B cell (primary cell): ENCODE results near the gene KNTC1. TPM values are rescaled to one million over a fixed set of nuclear protein-coding genes. Genes with fewer than 3 reads are reported as not detected.

Experiments used
- ATAC-seq: fragments of 200-7000 bp; cut with Tn5 transposase; one replicate; pipeline ENCODE4 v1.10.0; 2021; ENCODE audit warnings: low read depth, mild to moderate bottlenecking, moderate number of reproducible peaks, moderate library complexity
- CTCF ChIA-PET: fragments of 350-600 bp; sonication (Branson Sonifier 250); formaldehyde crosslinking; loops from one replicate; lab custom pipeline; 2021; ENCODE audit warnings: antibody characterized with exemption, inconsistent platforms; lab: Charles Lee
- POLR2A ChIA-PET: fragments of 350-600 bp; sonication (Branson Sonifier 250); formaldehyde crosslinking; loops from one replicate; lab custom pipeline; 2021; ENCODE audit warnings: antibody characterized with exemption; lab: Charles Lee
- DNase-seq: peaks from one replicate; pipeline ENCODE4 v3.0.0; 2013
- H2AFZ ChIP-seq: 2 replicates; pipeline ENCODE4 v1.6.1; 2012; ENCODE audit warnings: mild to moderate bottlenecking, low read depth, low read length; ENCODE audit not compliant: insufficient read depth, poor library complexity, severe bottlenecking
- H3K27ac ChIP-seq, 2 donors: 1 replicate in 1 of 2; 2 replicates in 1 of 2; pipeline ENCODE4 v1.5.1; 2012 to 2013; ENCODE audit warnings: low read length in 2 of 2, mild to moderate bottlenecking in 2 of 2, moderate library complexity in 1 of 2
- H3K27me3 ChIP-seq, 4 experiments: fragments of 200-600 bp in 1 of 4; sonication (generic) in 1 of 4; replicated peaks in 1 of 4; 1 replicate in 2 of 4; 2 replicates in 2 of 4; pipeline versions ENCODE4 v1.6.1 to v1.7.0; 2013 to 2016; ENCODE audit warnings: low read length in 3 of 4, mild to moderate bottlenecking in 2 of 4, mixed read lengths in 1 of 4, moderate library complexity in 1 of 4; ENCODE audit not compliant: insufficient read depth in 4 of 4, control insufficient read depth in 3 of 4; ENCODE audit errors: control extremely low read depth in 1 of 4
- H3K36me3 ChIP-seq, 2 experiments: replicated peaks in 1 of 2; 1 replicate in 1 of 2; 2 replicates in 1 of 2; pipeline versions ENCODE4 v1.6.1 to v1.7.1; 2013; ENCODE audit warnings: low read length in 1 of 2; ENCODE audit not compliant: insufficient read depth in 2 of 2, control insufficient read depth in 1 of 2; ENCODE audit errors: control extremely low read depth in 1 of 2, extremely low read depth in 1 of 2
- H3K4me1 ChIP-seq, 2 donors: fragments of 200-600 bp in 1 of 2; sonication (generic) in 1 of 2; 1 replicate in 1 of 2; 2 replicates in 1 of 2; pipeline versions ENCODE4 v1.5.1 to v1.6.1; 2013 to 2017; ENCODE audit warnings: low read length in 2 of 2; ENCODE audit not compliant: control insufficient read depth in 2 of 2, insufficient read depth in 2 of 2
- H3K4me2 ChIP-seq: replicated peaks from 2 replicates; pipeline ENCODE3; 2012; ENCODE audit warnings: mild to moderate bottlenecking, low read depth, low read length; ENCODE audit not compliant: poor library complexity, severe bottlenecking
- H3K4me3 ChIP-seq, 5 experiments: fragments of 200-600 bp in 1 of 5; sonication (generic) in 1 of 5; 1 replicate in 3 of 5; 2 replicates in 2 of 5; pipeline versions ENCODE4 v1.5.1 to v1.7.0; 2011 to 2016; ENCODE audit warnings: low read length in 4 of 5, mild to moderate bottlenecking in 4 of 5, low read depth in 2 of 5, control low read depth in 1 of 5, moderate library complexity in 1 of 5; ENCODE audit not compliant: insufficient read depth in 1 of 5; ENCODE audit errors: control extremely low read depth in 1 of 5, extremely low read depth in 1 of 5
- H3K79me2 ChIP-seq: fragments of 200-600 bp; sonication (generic); one replicate; pipeline ENCODE4 v1.6.0; 2016; ENCODE audit warnings: low read length; ENCODE audit not compliant: control insufficient read depth, insufficient read depth
- H3K9ac ChIP-seq: fragments of 200-600 bp; sonication (generic); 2 replicates; pipeline ENCODE4 v1.6.1; 2017; ENCODE audit warnings: mild to moderate bottlenecking, low read length, moderate library complexity
- H3K9me3 ChIP-seq, 3 donors: one replicate each; pipeline versions ENCODE4 v1.6.1 to v1.7.1; 2013; ENCODE audit warnings: low read length in 2 of 3; ENCODE audit not compliant: control insufficient read depth in 2 of 3, insufficient read depth in 1 of 3; ENCODE audit errors: control extremely low read depth in 1 of 3
- H4K20me1 ChIP-seq: 2 replicates; pipeline ENCODE4 v1.6.0; 2012; ENCODE audit warnings: mild to moderate bottlenecking, low read length; ENCODE audit not compliant: insufficient read depth, control insufficient read depth, poor library complexity, severe bottlenecking
- H3K27ac Mint-ChIP-seq: one replicate; pipeline ENCODE4 v1.8.0; 2021; ENCODE audit warnings: mixed read lengths
- H3K27me3 Mint-ChIP-seq: one replicate; pipeline ENCODE4 v1.8.0; 2021; ENCODE audit warnings: mixed read lengths
- H3K4me1 Mint-ChIP-seq: one replicate; pipeline ENCODE4 v1.8.0; 2021; ENCODE audit warnings: mixed read lengths
- H3K4me3 Mint-ChIP-seq: one replicate; pipeline ENCODE4 v1.8.0; 2021; ENCODE audit warnings: mixed read lengths
- H3K9me3 Mint-ChIP-seq: one replicate; pipeline ENCODE4 v1.8.0; 2022; ENCODE audit warnings: mixed read lengths; ENCODE audit not compliant: insufficient read depth
- EZH2 ChIP-seq: IDR thresholded peaks from 2 replicates; pipeline ENCODE4 v1.6.1; 2012; ENCODE audit warnings: borderline replicate concordance, low read depth, mild to moderate bottlenecking, moderate library complexity, low read length; ENCODE audit not compliant: insufficient read depth, poor library complexity, severe bottlenecking
- WGBS: methylation state at CpG from one replicate; pipeline ENCODE4 v1.1.5; 2013; ENCODE audit warnings: missing lambda C conversion rate; ENCODE audit not compliant: insufficient coverage; 5-methylcytosine and 5-hydroxymethylcytosine counted together
- intact Hi-C: fragments of 100-400 bp; cut with micrococcal nuclease; formaldehyde crosslinking; loops from one replicate; pipeline ENCODE4 v1.10.0; 2022
- polyA plus RNA-seq: library from polyadenylated mRNA; depleted of rRNA; stranded (reverse); fragments of >200 nt; gene quantifications from 2 replicates; pipeline ENCODE4 v1.2.3, GENCODE V29; 2012
- total RNA-seq, 2 donors: library from RNA; stranded (reverse); fragments of 120-200 nt in 1 of 2; gene quantifications; 1 replicate in 1 of 2; 2 replicates in 1 of 2; pipeline versions ENCODE4 v1.2.3 to v1.2.4, GENCODE V29; 2013 to 2022
- TF ChIP-seq, protein P1 (sequence below): fragments of 200-600 bp; IDR thresholded peaks from one replicate; pipeline ENCODE4 v1.8.0; 2022; ENCODE audit warnings: antibody characterized with exemption, mild to moderate bottlenecking

Gene KNTC1
- total and polyA plus RNA-seq, 2 donors (not counting 1 experiment from before 2014, with no cell fraction given), result 27.1 to 52.4 TPM

- ChIA-PET POLR2A (interaction anchor here (0.9 kb wide), 1 partner anchor 19 kb away, joined by 4 read pairs; no protein-coding TSS in a partner anchor), CTCF (interaction anchor here (0.8 kb wide), 1 partner anchor 20 kb away, joined by 3 read pairs; no protein-coding TSS in a partner anchor)
- WGBS, result no CpG with 5 or more reads among the region's 1 CpG
- Histone ChIP-seq H3K27me3 (no peaks in the 10 kb centered on the region), H3K4me3 (no peak overlapping the region), H3K4me2 (no peak overlapping the region), H3K9ac (no peak overlapping the region), H3K27ac (no peak overlapping the region), H3K79me2 (peaks cover 85% of the 10 kb centered on the region), H2AFZ (no peak overlapping the region), H3K9me3 (no peaks in the 10 kb centered on the region), H4K20me1 (peaks cover 87% of the 10 kb centered on the region), H3K4me1 (peaks cover 14 to 18% of the 10 kb centered on the region in 2 donors), H3K36me3 (peaks cover 35 to 91% of the 10 kb centered on the region in 2 experiments)
- no peak for ATAC-seq
- no peaks in the 10 kb centered on the region for H3K9me3 Mint-ChIP-seq
- no peak overlapping the region for H3K27ac Mint-ChIP-seq
- TF ChIP-seq, protein P1, sequence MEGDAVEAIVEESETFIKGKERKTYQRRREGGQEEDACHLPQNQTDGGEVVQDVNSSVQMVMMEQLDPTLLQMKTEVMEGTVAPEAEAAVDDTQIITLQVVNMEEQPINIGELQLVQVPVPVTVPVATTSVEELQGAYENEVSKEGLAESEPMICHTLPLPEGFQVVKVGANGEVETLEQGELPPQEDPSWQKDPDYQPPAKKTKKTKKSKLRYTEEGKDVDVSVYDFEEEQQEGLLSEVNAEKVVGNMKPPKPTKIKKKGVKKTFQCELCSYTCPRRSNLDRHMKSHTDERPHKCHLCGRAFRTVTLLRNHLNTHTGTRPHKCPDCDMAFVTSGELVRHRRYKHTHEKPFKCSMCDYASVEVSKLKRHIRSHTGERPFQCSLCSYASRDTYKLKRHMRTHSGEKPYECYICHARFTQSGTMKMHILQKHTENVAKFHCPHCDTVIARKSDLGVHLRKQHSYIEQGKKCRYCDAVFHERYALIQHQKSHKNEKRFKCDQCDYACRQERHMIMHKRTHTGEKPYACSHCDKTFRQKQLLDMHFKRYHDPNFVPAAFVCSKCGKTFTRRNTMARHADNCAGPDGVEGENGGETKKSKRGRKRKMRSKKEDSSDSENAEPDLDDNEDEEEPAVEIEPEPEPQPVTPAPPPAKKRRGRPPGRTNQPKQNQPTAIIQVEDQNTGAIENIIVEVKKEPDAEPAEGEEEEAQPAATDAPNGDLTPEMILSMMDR, result no peak
- TF ChIP-seq EZH2, result no peak
- DNase-seq, result no peak
- H3K4me1 Mint-ChIP-seq, result peaks cover 30% of the 10 kb centered on the region
- intact Hi-C loops, result no loop called here
- no peaks in the 10 kb centered on the region for H3K27me3 Mint-ChIP-seq
- H3K4me3 Mint-ChIP-seq, result no peak overlapping the region
Measured at GRCh38 chr12:122518908-122519307, 8.1 kb upstream of the KNTC1 start.

DNA sequence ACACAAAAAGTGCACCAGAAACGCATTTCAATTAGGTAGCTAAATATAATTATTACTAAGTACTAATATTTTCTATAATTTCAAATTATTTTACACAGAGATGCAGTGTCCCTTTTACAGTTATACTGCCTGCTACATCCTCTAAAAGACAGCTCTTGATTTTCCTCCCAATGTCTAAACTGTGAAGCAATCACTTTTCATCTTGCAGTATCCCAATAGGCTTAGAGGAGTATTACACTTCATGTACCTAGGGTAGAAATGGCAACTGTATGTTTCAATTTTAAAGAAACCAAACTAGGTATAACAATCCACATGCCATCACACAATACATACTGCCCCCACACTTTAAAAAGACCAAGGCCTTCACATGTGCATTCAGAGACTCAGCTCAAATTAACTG, 7.6 kb upstream of the KNTC1 start:
- Histone ChIP-seq H3K4me2 (no peak overlapping the region), H4K20me1 (peaks cover 90% of the 10 kb centered on the region), H2AFZ (no peak overlapping the region), H3K27ac (no peak overlapping the region), H3K79me2 (peaks cover 85% of the 10 kb centered on the region), H3K4me3 (no peak overlapping the region), H3K36me3 (peaks cover 35 to 93% of the 10 kb centered on the region in 2 experiments), H3K9ac (no peak overlapping the region), H3K9me3 (no peaks in the 10 kb centered on the region), H3K4me1 (peaks cover 18 to 23% of the 10 kb centered on the region in 2 donors), H3K27me3 (no peaks in the 10 kb centered on the region)
- H3K4me3 Mint-ChIP-seq, result no peak overlapping the region
- intact Hi-C loops, result no loop called here
- ChIA-PET POLR2A (interaction anchor here (0.9 kb wide), 1 partner anchor 20 kb away, joined by 4 read pairs; no protein-coding TSS in a partner anchor), CTCF (interaction anchor here (0.8 to 1.1 kb wide), 2 partner anchors 20 to 21 kb away, joined by 3 read pairs; no protein-coding TSS in a partner anchor)
- no peaks in the 10 kb centered on the region for H3K27me3 Mint-ChIP-seq
- H3K27ac Mint-ChIP-seq, result no peak overlapping the region
- TF ChIP-seq, protein P1, result no peak
- no peak for TF ChIP-seq EZH2
- ATAC-seq, result no peak
- no peaks in the 10 kb centered on the region for H3K9me3 Mint-ChIP-seq
- H3K4me1 Mint-ChIP-seq, result peaks cover 35% of the 10 kb centered on the region
- no peak for DNase-seq
- no CpG with 5 or more reads among the region's 1 CpG for WGBS
